ENCODE measurements around the gene FHOD3.

DNA sequence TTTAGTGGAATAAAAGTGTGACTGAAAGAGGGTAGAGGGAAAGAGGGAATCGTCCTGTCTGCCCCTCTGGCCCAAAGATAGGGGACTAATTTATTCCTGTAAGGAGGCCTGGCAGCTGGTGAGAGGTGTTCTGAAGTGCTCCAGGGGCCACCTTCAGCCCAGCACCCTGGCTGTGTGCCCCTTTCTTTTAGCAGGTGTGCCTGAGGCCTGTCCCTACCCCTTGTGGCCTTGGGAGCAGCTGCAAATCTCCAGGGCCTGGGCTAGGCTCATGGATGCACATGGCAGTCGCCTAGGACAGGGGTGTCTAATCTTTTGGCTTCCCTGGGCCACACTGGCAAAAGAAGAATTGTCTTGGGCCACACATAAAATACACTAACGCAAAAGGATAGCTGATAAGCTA lies 37.3 kb downstream of the FHOD3 start:
- no peak for TF ChIP-seq EP300 (IDR thresholded peaks at IDR 0.05)
- TF ChIP-seq POLR2A (IDR thresholded peaks at IDR 0.05): no peak
- TF ChIP-seq, protein P1, sequence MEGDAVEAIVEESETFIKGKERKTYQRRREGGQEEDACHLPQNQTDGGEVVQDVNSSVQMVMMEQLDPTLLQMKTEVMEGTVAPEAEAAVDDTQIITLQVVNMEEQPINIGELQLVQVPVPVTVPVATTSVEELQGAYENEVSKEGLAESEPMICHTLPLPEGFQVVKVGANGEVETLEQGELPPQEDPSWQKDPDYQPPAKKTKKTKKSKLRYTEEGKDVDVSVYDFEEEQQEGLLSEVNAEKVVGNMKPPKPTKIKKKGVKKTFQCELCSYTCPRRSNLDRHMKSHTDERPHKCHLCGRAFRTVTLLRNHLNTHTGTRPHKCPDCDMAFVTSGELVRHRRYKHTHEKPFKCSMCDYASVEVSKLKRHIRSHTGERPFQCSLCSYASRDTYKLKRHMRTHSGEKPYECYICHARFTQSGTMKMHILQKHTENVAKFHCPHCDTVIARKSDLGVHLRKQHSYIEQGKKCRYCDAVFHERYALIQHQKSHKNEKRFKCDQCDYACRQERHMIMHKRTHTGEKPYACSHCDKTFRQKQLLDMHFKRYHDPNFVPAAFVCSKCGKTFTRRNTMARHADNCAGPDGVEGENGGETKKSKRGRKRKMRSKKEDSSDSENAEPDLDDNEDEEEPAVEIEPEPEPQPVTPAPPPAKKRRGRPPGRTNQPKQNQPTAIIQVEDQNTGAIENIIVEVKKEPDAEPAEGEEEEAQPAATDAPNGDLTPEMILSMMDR (IDR thresholded peaks at IDR 0.05): no peak
